Stimulated activated CD4-positive, alpha-beta T cell treated with anti-CD3 and anti-CD28 coated beads, Interleukin-4, amount 100 ng/mL, for 4 hours (primary cell): Measurements from ENCODE around the gene SIAH1.
A peak's percentile ranks its signal among the peaks of the same experiment; 100 is the strongest.
"Not testable (repeated sequence)": the region's sequence is repeated elsewhere in the genome, so short reads cannot be mapped to it uniquely, and the experiment has no call there.

Experiments used
- DNase-seq, 2 experiments: peaks; one replicate each; pipeline ENCODE4 v3.0.0-alpha.2; 2020

The SIAH1 gene

GRCh38 chr16:48326915-48327314 is 58.3 kb downstream of the SIAH1 start:
- no peak for DNase-seq

- DNase-seq = no peak
These were observed 61.1 kb downstream of the SIAH1 start for GRCh38 chr16:48323783-48324775.

GRCh38 chr16:48321317-48322036 is 63.7 kb downstream of the SIAH1 start:
- DNase-seq = peak in 1 of 2 experiments; percentile 32

GRCh38 chr16:48318630-48319029 is 66.6 kb downstream of the SIAH1 start:
- peak in 1 of 2 experiments; percentile 20 for DNase-seq

GRCh38 chr16:48317614-48318315 is 67.4 kb downstream of the SIAH1 start:
- no peak for DNase-seq

GRCh38 chr16:48317026-48317425 is 68.2 kb downstream of the SIAH1 start:
- no peak for DNase-seq

- DNase-seq = not testable (repeated sequence)
These were observed 71.3 kb downstream of the SIAH1 start for GRCh38 chr16:48313905-48314304.

GRCh38 chr16:48310908-48311641 is 74.1 kb downstream of the SIAH1 start:
- DNase-seq = no peak
